Cardiac muscle cell (in vitro differentiated cells and primary cell): ENCODE data around the gene BPIFB2. TPM values are rescaled to one million over a fixed set of nuclear protein-coding genes. Genes with fewer than 3 reads are reported as not detected.

Source experiments
- DNase-seq, 2 donors: peaks; one replicate each; pipeline versions ENCODE4 v3.0.0 to v3.0.0-alpha.2; 2010 to 2017; ENCODE audit warnings: low read depth in 1 of 2, low spot score in 1 of 2
- H3K27ac ChIP-seq: fragments of 200-600 bp; sonication (generic); 2 replicates; pipeline ENCODE4 v1.5.1; 2016
- H3K27me3 ChIP-seq: fragments of 200-600 bp; sonication (generic); 2 replicates; pipeline ENCODE4 v1.6.0; 2016; ENCODE audit warnings: control low read depth
- H3K36me3 ChIP-seq: fragments of 200-600 bp; sonication (generic); 2 replicates; pipeline ENCODE4 v1.5.1; 2016; ENCODE audit warnings: control low read depth
- H3K4me1 ChIP-seq: fragments of 200-600 bp; sonication (generic); 2 replicates; pipeline ENCODE4 v1.8.1; 2017; ENCODE audit warnings: low read depth, mild to moderate bottlenecking, mixed run types
- H3K4me3 ChIP-seq: fragments of 200-600 bp; sonication (generic); 2 replicates; pipeline ENCODE4 v1.5.1; 2016; ENCODE audit warnings: mild to moderate bottlenecking
- H3K9me3 ChIP-seq: fragments of 200-600 bp; sonication (generic); 2 replicates; pipeline ENCODE4 v1.5.1; 2017; ENCODE audit warnings: low read depth, mild to moderate bottlenecking, control low read depth
- polyA plus RNA-seq: library from polyadenylated mRNA; unstranded; fragments of >200 nt; fragmentation: Nextera tagmentation; extraction: Ambion mirVana; gene quantifications from 2 replicates; pipeline ENCODE4 v1.2.1, GENCODE V29; 2016
- total RNA-seq: library from RNA; depleted of rRNA; stranded (reverse); fragments of >200 nt; gene quantifications from 2 replicates; pipeline ENCODE4 v1.2.3, GENCODE V29; 2016
- TF ChIP-seq, protein P1 (sequence below): IDR thresholded peaks from 2 replicates; pipeline ENCODE4 v1.5.1; 2012; ENCODE audit warnings: low read depth, mild to moderate bottlenecking, low read length

BPIFB2 gene
- total and polyA plus RNA-seq, 2 experiments from 2014 or later = not detected

DNA sequence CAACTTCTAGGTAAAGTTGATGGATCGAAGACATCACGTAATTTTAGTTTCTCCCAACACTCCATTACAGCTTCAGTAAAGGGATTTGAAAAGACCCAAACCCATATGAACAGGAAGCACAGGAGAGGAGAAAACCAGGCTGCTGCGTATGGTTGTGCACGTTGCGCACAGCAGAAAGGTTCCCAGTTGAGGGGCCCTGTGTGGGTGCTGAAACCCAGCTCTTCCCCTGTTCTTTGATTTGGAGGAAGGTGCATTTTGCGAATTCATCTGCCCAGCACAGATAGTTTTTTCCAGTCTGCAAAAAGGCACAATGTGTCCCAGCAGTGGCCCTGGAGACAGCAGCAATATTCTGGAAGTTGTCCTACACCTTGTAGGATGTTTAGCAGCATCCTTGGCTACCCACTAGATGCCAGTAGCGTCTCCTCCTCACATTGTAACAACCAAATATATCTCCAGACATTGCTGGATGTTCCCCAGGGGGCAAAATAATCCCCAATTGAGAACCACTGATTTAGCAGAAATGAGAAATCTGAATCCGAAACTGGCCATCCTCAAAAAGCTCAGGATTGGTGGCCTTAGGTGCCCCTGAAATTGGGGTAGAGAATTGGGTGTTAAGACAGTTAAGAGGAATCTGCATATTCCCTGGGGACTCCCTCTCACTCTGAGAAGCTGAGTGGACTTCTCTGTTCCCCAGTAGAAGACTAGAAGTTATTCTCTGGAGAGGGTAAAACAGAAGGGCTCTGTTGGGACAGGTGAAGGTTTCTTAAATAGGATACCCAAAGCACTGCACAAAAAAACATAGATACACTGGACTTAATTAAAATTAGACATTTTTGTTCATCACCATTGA is 15.5 kb upstream of the BPIFB2 start:
- H3K4me1 ChIP-seq = no peaks in the 10 kb centered on the region
- DNase-seq = no peak
- no peaks in the 10 kb centered on the region for H3K36me3 ChIP-seq
- no peak overlapping the region for H3K4me3 ChIP-seq
- H3K27ac ChIP-seq = no peak overlapping the region
- TF ChIP-seq, protein P1, sequence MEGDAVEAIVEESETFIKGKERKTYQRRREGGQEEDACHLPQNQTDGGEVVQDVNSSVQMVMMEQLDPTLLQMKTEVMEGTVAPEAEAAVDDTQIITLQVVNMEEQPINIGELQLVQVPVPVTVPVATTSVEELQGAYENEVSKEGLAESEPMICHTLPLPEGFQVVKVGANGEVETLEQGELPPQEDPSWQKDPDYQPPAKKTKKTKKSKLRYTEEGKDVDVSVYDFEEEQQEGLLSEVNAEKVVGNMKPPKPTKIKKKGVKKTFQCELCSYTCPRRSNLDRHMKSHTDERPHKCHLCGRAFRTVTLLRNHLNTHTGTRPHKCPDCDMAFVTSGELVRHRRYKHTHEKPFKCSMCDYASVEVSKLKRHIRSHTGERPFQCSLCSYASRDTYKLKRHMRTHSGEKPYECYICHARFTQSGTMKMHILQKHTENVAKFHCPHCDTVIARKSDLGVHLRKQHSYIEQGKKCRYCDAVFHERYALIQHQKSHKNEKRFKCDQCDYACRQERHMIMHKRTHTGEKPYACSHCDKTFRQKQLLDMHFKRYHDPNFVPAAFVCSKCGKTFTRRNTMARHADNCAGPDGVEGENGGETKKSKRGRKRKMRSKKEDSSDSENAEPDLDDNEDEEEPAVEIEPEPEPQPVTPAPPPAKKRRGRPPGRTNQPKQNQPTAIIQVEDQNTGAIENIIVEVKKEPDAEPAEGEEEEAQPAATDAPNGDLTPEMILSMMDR = no peak
- no peaks in the 10 kb centered on the region for H3K9me3 ChIP-seq
- no peaks in the 10 kb centered on the region for H3K27me3 ChIP-seq

DNA sequence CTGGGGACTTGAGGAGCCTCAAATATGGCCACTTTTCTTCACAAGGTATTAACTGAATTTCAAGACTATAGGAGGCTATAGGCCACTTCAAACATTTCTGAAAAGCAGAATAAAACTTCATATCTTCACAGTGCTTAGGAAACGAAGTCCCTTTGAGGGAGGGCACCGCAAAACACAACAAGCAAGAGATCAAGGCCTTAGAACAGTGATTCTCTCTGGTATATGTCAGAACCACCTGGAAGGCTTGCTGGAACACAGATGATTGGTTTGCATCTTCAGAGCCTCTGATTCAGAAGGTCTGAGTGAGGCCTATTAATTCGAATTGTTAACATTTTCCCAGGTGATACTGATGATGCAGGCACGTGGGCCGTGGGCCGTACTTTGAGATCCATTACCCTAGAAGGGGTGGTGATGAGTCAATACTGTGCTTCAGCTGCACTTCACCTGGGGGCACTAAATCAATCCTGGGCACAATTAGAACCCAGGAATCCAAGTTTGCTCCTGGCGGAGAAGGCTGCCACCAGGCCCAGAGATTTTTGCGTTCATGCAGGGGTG is 13.9 kb upstream of the BPIFB2 start:
- no peak for DNase-seq
- Histone ChIP-seq H3K36me3 (no peaks in the 10 kb centered on the region), H3K9me3 (no peaks in the 10 kb centered on the region), H3K27me3 (no peaks in the 10 kb centered on the region), H3K4me1 (no peaks in the 10 kb centered on the region), H3K4me3 (no peak overlapping the region), H3K27ac (no peak overlapping the region)
- TF ChIP-seq, protein P1 = no peak

DNA sequence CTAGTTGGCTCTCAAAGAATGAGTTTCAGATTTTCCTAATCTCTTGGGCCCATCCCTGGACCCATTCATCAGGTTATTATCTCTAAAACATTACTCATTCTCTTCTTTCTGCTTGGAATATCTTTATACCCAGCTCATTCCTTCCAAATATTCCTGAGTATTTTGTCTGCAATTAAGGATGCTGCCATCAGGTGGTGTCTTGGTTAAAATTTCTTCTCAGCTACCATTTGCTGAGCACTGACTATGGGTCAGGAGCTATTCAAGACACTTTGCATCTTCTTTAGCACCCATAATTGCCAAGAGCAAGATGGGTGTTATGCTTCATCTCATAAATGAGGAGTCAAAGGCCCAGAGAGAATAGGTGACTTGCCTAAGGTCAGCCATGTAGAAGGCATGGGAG is 11.7 kb upstream of the BPIFB2 start:
- no peak for DNase-seq
- no peaks in the 10 kb centered on the region for H3K9me3 ChIP-seq
- no peak overlapping the region for H3K4me3 ChIP-seq
- no peak overlapping the region for H3K27ac ChIP-seq
- H3K36me3 ChIP-seq = no peaks in the 10 kb centered on the region
- H3K4me1 ChIP-seq = no peaks in the 10 kb centered on the region
- H3K27me3 ChIP-seq = no peaks in the 10 kb centered on the region
- TF ChIP-seq, protein P1 = peak; percentile 8

DNA sequence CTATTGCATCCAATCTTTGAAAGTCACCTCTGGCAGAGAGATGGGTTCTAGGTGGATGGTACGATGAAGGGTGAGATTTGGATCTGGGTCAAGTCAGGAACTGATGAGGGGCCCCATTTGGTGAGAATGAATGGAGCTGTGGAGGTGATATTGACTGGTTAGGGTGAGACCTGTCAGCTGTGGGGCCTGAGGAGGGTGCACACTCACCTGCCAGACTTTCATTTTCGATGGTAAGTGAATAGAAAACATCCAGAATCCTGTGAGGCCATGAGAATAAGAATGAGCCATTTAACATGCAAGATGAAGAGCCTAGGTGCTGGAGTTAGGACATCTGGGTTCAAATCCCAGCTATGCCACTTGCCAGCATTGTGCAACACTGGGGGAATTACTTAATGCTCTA is 10.1 kb upstream of the BPIFB2 start:
- Histone ChIP-seq H3K4me3 (no peak overlapping the region), H3K36me3 (no peaks in the 10 kb centered on the region), H3K27me3 (no peaks in the 10 kb centered on the region), H3K4me1 (no peaks in the 10 kb centered on the region), H3K9me3 (no peaks in the 10 kb centered on the region), H3K27ac (no peak overlapping the region)
- TF ChIP-seq, protein P1 = no peak
- DNase-seq = no peak

DNA sequence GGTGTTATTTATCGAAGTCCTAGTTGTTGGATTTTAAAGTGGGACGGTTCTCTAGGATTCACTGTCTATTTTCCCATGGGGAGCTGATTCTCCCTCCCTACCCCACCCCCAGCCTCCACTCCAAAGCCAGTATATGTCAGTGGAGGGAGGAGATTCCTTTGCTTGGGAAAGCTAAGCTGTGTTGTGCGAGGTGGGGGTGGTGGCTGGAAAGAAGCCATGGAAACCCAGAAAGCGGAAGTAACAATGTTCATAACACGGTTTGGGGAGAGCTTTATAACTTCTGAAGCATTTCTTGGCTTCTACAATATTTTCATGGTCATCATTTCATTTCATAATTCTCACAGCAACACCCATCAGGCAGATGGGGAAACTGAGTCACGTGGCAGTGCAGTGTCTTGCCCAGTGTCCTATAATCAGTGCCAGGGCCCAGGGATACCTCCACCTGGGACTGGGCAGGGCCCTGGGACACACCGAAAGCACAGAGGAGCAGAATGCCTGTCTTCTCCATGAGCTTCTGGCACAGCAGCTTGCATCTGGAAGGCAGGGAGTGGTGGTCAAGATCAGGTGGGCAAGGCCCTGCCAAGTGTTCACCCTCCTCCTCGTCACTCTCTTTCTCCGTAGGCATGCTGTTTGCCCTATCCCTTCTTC is 7.8 kb upstream of the BPIFB2 start:
- Histone ChIP-seq H3K27me3 (no peaks in the 10 kb centered on the region), H3K4me1 (no peaks in the 10 kb centered on the region), H3K27ac (no peak overlapping the region), H3K36me3 (no peaks in the 10 kb centered on the region), H3K4me3 (no peak overlapping the region), H3K9me3 (no peaks in the 10 kb centered on the region)
- peak in 1 of 2 donors; percentile 29 for DNase-seq
- TF ChIP-seq, protein P1 = no peak
